GM12872 (cell line): ENCODE data around the gene GADL1.

Experiments used
- TF ChIP-seq, protein P1 (sequence below): IDR thresholded peaks from 3 replicates; pipeline ENCODE4 v1.5.1; 2011; ENCODE audit warnings: low read depth, mild to moderate bottlenecking, low read length, moderate library complexity; ENCODE audit not compliant: insufficient read depth

The GADL1 gene, protein sequence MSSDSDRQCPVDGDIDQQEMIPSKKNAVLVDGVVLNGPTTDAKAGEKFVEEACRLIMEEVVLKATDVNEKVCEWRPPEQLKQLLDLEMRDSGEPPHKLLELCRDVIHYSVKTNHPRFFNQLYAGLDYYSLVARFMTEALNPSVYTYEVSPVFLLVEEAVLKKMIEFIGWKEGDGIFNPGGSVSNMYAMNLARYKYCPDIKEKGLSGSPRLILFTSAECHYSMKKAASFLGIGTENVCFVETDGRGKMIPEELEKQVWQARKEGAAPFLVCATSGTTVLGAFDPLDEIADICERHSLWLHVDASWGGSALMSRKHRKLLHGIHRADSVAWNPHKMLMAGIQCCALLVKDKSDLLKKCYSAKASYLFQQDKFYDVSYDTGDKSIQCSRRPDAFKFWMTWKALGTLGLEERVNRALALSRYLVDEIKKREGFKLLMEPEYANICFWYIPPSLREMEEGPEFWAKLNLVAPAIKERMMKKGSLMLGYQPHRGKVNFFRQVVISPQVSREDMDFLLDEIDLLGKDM

DNA sequence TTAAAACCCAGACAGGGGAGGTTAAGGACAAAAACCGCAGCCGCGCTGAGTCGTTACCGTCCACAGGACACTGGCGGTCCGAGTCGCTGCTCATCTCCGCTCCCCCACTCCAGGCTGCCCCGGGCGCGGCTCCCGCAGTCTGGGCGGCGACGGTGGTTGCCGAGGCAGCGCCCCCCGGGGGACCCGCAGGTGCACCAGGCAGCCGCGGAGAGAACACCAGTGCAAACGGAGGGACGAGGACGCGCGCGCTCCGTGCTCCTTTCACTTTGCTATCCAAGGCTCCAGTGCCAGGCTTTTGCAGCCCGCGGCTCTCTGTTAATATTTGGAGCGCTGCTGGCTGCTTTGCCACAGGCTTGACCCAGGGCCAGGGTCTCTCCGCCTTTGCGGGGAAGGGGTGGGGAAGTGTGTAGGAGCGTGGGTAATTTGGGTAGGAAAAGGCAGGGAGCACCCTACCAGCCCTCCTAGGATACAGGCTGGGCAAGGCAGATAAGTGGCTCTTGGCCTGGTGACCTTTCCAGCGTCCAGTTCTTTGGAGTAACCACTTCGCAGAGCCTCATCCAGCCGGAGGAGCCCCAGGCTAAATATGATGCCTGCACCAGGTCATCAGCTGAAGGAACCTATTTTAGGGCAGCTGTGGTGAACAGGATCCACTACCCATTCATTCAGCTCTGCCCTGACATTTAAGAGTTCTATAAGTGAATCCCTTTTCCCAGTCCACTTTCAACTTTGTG lies at the start of gene GADL1:
Gene GADL1, minus strand, starts transcription at position 141 of the 731 bp plus-strand sequence. Its CDS starts 47 bp downstream, at position 94.
- TF ChIP-seq, protein P1, sequence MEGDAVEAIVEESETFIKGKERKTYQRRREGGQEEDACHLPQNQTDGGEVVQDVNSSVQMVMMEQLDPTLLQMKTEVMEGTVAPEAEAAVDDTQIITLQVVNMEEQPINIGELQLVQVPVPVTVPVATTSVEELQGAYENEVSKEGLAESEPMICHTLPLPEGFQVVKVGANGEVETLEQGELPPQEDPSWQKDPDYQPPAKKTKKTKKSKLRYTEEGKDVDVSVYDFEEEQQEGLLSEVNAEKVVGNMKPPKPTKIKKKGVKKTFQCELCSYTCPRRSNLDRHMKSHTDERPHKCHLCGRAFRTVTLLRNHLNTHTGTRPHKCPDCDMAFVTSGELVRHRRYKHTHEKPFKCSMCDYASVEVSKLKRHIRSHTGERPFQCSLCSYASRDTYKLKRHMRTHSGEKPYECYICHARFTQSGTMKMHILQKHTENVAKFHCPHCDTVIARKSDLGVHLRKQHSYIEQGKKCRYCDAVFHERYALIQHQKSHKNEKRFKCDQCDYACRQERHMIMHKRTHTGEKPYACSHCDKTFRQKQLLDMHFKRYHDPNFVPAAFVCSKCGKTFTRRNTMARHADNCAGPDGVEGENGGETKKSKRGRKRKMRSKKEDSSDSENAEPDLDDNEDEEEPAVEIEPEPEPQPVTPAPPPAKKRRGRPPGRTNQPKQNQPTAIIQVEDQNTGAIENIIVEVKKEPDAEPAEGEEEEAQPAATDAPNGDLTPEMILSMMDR: no peak

DNA sequence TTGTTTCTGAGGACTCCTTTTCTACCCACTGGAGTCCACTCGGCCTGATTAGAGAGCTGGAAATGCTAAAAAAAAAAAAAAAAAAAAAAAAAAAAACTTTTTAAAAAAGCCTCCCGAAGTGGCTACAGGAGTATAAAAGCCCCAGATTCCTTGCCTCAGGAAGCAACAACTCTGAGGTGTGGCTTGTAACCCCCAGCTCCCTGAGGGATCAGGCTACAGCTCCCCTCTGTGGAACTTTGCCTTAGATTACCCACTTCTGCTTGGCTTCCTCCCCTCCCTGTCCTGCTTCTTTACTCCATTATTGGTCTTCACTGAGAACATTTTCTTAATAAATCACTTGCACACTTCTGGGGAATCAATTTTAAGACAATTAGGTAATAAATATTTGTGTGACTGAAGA lies 49.7 kb upstream of the GADL1 start:
- TF ChIP-seq, protein P1: no peak

DNA sequence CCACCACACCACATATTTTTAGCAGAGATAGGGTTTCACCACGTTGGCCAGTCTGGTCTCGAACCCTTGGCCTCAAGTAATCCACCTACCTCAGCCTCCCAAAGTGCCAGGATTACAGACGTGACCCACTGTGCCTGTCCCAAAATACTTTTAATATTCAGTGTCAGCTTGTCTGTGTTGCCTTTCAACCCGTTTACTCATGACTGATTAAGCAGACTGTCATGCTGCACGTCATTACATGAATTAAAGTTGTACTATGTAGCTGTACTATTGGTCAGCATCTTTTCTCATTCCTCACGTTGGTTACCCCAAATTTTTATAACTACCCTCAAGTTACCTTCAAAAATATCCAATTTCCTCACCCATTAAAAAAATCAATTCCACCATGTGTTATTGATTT lies 48.7 kb upstream of the GADL1 start:
- TF ChIP-seq, protein P1: no peak

DNA sequence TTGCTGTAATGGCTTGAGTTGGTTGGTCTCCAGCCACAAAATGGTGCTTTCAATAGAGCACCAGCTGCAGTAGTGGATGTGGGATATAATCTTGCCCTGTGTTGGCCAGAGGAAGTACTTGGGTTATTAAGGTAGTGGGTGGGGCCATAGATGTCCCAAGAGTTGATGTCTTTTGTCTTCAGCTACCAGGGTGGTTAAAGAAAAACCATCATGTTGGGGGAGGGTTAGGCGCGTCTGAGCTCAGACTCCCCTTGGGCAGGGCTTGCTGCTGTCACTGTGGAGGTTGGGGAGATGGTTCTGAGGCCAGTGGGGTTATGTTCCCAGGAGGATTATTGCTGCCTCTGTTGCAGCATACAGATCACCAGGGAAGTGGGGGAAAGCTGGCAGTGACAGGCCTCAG lies 46.9 kb upstream of the GADL1 start:
- TF ChIP-seq, protein P1: no peak

DNA sequence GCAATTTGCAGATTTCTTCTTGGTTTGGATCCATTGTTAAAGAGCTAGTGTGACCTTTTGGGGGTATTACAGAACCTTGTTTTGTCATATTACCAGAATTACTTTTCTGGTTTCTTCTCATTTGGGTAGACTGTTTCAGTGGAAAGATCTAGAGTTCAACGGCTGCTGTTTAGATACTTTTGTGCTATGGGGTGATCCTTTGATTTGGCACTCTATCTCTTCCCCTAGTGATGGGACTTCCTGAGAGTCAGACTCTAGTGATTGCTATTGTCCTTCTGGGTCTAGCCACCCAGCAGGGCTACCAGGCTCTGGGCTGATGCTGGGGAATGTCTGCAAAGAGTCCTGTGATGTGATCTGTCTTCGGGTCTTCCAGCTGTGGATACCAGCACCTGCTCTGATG lies 46.3 kb upstream of the GADL1 start:
- TF ChIP-seq, protein P1: no peak

DNA sequence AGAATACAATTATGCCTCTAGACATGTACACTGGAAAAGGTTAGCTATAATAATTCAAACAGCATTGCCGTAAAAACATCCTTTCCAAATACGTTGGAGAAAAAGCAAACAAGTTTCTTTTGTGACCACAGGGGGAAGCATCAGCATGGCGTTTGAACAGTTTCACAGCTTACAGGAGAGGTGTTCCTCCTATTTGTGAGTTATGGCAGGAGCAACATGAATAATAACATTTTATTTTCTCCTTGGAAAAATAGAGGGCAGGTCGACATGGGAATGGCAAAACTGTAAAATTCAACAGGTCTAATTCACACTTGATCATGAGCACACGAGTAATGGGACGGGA lies 39.7 kb upstream of the GADL1 start:
- TF ChIP-seq, protein P1: no peak

DNA sequence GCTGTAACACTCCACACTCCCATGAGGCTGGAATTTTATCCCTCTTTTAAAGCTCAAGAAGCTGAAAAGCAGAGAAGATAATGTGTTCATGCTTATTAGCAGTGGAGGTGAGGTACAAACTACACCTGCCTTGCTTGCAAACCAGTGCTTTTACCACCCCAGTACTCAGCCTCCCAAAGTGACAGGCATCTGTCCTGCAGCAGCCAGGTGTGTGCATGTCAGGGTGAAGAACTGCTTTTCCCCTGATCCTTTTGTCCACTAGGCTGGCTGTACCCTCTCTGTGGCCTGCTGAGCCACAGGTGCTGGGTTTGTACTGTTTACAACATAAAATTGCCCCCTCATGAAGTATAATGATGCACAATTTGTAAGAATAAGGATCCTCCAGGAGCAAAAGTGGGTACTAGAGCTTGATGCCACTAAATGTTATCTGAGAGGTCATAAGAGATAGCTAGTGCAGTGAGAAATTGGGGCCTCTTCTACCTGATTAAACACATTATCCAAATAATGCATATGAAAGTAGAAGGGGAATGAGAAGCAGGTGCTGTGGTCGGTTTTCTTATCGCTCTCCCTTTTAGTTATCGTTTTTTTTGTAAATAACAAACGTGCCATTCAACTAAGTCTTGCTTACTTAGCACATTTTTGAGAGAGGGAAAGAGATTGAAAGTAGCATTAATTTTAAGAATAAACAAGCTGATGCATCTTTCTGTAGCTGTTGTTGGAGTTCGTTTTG lies 39.2 kb upstream of the GADL1 start:
- TF ChIP-seq, protein P1: no peak
